ENCODE data around the gene STXBP5.
"Not testable (repeated sequence)": the region's sequence is repeated elsewhere in the genome, so short reads cannot be mapped to it uniquely, and the experiment has no call there.

Gene STXBP5

GRCh38 chr6:147304016-147304415, 99.8 kb downstream of the STXBP5 start:
- DNase-seq = no peak

DNA sequence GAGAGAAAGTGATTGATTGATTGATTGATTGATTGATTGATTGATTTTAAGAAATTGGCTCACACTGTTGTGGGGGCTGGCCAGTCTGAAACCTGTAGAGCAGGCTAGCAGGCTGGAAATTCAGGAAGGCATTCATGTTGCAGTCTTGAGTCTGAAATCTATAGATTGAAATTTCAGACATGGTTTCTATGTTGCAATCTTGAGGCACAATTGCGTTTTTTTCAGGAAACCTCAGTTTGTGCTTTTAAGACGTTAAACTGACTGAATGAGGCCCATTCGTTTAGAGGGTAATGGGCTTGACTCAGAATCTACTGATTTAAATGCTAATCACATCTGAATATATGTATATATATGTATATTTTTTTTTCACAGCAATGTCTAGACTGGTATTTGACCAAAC, 106.3 kb downstream of the STXBP5 start:
- no peak for DNase-seq

DNA sequence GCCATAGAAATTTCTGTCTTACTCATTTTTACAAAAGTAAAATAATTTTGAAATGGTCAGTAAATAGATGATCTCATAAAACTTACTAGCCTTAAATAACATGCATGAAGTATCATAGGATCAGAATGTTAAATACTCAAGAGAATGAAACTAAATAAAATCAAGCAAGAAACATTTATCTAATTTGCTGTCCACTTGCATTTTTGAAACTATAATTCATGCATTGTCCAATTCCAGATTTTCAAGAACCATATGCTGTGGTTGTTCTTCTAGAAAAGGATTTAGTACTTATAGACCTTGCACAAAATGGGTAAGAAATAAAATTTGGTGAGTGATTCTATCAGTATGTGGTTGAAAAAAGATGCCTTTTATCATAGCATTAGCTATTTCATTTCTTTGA, 107.0 kb downstream of the STXBP5 start:
- DNase-seq = no peak

- DNase-seq = no peak
These were observed 117.0 kb downstream of the STXBP5 start for GRCh38 chr6:147321260-147321659.

- no peak for DNase-seq
These were observed 118.3 kb downstream of the STXBP5 start for GRCh38 chr6:147322299-147323162.

- no peak for DNase-seq
These were observed 121.3 kb downstream of the STXBP5 start for GRCh38 chr6:147325557-147325956.

GRCh38 chr6:147331401-147331800, 127.2 kb downstream of the STXBP5 start:
- no peak for DNase-seq

DNA sequence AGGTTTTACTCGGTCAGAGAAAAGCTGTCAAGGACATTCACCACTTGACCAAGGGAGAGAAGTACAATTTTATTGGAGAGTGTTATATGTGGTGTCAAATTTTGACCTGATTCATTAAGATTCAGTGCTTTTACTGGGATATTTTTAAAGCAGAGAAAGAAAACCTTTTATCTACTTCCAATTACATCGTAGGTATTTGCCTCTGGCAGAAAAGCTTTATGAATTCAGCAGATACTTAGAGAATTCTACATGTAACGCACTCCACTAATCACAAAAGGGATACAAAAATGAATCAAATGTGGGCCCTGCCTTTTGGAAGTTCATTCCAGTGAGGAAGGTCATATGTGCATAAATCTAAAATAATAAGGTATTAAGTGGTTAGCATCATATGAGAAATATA, 133.7 kb downstream of the STXBP5 start:
- no peak for DNase-seq

DNA sequence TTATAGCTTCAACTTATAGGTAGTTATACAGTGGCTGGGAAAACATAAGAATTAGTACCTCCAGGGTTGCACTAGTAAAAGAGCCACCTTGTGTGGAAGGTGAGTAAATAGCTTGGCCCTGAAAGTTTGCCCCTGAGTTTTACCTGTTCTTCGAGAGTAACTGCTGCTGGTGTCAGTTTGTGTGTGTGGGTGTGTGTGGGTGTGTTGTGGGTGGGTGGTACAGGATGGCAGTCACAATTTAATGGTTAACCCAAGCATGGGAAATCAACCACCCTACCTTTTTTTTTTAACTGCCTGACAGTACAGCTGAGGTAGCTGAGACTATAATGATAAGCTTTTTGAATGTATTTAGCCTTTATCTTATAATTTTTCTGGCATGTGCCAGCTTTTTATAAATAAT, 137.3 kb downstream of the STXBP5 start:
- DNase-seq = no peak

GRCh38 chr6:147345902-147346301, 141.7 kb downstream of the STXBP5 start:
- DNase-seq = no peak

DNA sequence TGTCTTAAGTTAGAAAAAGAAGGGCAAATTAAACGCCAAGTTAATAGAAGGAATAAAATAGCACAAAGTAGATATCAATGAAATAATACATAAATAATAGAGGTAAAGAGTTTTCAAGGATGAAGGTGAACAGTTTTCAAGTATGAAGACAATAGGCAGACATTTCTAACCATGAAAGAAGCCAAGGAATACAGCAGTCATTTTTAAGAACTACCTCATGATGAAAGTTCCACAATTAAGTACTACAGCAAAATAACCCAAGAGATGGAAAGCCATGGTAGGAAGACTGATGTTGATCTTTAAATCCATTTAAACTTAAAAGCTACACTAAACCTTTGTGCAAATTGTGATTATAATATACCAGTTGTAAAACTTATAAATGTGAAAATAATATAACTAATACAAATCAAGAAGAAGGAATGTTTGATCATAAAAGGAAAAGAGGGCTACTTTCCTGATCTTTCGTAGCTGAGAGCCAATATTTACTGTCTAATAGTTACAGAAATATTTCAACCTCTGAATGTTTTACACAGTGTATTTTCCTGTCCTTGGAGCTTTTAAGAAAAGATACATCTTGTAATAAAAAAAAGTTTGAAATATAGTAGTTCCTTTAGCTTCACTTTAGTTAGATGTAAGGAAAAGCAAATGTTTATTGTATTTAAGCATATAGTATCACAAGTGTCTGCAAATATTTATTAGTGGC, 143.1 kb downstream of the STXBP5 start:
- DNase-seq = no peak

DNA sequence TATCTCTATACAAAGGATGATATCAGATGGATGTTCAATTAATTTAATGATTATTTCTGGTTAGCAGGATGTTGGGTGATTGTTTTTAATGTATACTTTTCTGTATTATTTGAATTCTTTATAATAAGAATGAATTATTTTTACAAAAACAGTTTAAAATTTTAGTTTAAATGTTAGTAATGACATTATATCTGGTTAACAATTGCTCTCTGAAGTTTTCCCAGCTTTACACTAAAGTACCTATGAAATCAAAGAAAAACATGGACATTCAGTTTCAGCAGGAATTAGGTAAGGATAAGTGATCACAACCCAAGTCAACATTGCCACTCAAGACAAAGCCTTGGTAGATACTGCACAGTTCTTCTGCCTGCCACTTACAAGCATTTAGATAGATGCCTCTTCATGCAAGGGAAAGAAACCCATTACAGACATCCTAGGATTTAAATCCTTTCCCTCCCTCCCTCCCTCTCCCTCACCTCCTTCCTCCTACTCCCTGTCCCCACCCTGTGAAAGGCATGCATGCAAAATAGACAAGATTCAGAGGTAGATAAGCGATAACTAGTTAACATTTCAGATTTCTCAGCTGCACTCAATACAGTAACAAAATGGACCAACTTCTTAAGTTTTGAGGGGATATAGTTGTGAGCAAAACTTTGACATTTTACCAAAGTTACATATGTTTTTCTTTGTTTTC, 143.8 kb downstream of the STXBP5 start:
- DNase-seq = no peak

- DNase-seq = no peak
These were observed 157.2 kb downstream of the STXBP5 start for GRCh38 chr6:147361311-147361981.

DNA sequence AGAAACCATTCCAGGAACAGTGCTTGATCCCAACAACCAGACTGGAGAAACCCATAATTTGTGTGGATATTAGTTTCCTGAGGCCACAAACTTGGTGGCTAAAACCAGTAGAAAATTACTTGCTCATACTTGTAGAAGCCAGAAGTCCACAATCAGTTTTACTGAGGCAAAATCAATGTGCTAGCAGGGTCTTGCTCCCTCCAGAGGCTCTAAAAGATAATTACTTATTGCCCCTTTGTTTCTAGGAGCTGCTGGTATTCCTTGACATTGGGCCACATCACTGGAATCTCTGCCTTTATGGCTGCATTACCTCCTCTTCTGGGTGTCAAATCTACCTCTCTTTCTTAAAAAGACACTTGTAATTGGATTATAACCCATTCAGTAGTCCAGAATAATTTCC, 162.1 kb downstream of the STXBP5 start:
- DNase-seq = no peak

GRCh38 chr6:147371325-147371724, 167.1 kb downstream of the STXBP5 start:
- no peak for DNase-seq

GRCh38 chr6:147372806-147373205, 168.6 kb downstream of the STXBP5 start:
- DNase-seq = no peak

- no peak for DNase-seq
These were observed 174.6 kb downstream of the STXBP5 start for GRCh38 chr6:147378819-147379218.

- not testable (repeated sequence) for DNase-seq
These were observed 176.6 kb downstream of the STXBP5 start for GRCh38 chr6:147380841-147381240.

- no peak for DNase-seq
These were observed 177.5 kb downstream of the STXBP5 start for GRCh38 chr6:147381712-147382111.

GRCh38 chr6:147382945-147383554, 178.8 kb downstream of the STXBP5 start:
- DNase-seq = no peak

DNA sequence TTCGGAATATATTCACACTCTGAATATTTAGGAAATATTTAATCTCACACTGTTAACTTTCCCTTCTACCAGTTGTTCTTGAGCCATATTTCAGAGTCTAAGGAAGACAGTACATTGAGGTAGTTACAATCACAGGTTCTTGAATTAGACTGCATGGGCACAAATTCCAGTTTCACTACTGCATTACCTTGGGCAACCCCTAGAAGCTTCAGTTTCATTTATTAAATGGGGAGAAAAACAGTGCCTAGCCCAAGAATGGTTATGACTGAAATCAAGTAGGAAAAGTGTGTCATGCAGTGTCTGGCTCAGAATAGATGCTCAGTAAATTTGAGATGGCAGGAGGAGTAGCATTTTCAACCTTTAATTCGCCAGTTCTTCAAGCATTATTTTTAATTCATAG, 179.8 kb downstream of the STXBP5 start:
- no peak for DNase-seq

Data from NCI-H1092 treated with DMSO at 0.1 percent for 48 hours (cell line).